Memory B cell (primary cell): Measurements from ENCODE around the gene KDM5B.
A peak's percentile ranks its signal among the peaks of the same experiment; 100 is the strongest.
"Not testable (repeated sequence)": the region's sequence is repeated elsewhere in the genome, so short reads cannot be mapped to it uniquely, and the experiment has no call there.

Experiments
- ATAC-seq: fragments of 150-1000 bp; cut with Tn5 transposase; 2 replicates; pipeline ENCODE4 v1.10.0; 2021; ENCODE audit warnings: low read depth, mild to moderate bottlenecking, moderate library complexity
- DNase-seq, 2 donors: peaks; one replicate each; pipeline ENCODE4 v3.0.0; 2022; ENCODE audit warnings: low spot score in 2 of 2
- H3K27ac Mint-ChIP-seq: one replicate; pipeline ENCODE4 v1.8.0; 2022; ENCODE audit warnings: mild to moderate bottlenecking, moderate library complexity, mixed read lengths
- H3K27me3 Mint-ChIP-seq: one replicate; pipeline ENCODE4 v1.8.0; 2022; ENCODE audit warnings: mixed read lengths
- H3K36me3 Mint-ChIP-seq: one replicate; pipeline ENCODE4 v1.8.0; 2022; ENCODE audit warnings: mild to moderate bottlenecking, mixed read lengths
- H3K4me1 Mint-ChIP-seq: one replicate; pipeline ENCODE4 v1.8.0; 2022; ENCODE audit warnings: mixed read lengths
- H3K4me3 Mint-ChIP-seq: one replicate; pipeline ENCODE4 v1.8.0; 2022; ENCODE audit warnings: mild to moderate bottlenecking, moderate library complexity, mixed read lengths
- H3K9me3 Mint-ChIP-seq: one replicate; pipeline ENCODE4 v1.8.0; 2022; ENCODE audit warnings: mixed read lengths

The KDM5B gene

GRCh38 chr1:202806845-202807450, 1.3 kb downstream of the KDM5B start:
- Mint-ChIP-seq H3K27me3 (peaks cover 4% of the 10 kb centered on the region), H3K4me1 (peaks cover 31% of the 10 kb centered on the region), H3K27ac (peak overlapping the region; percentile 73), H3K9me3 (no peaks in the 10 kb centered on the region), H3K4me3 (peak overlapping the region; percentile 87), H3K36me3 (no peaks in the 10 kb centered on the region)
- ATAC-seq (no peak), DNase-seq (peak in 1 of 2 donors; percentile 24)

- peak overlapping the region; percentile 73 for H3K27ac Mint-ChIP-seq
- H3K4me1 Mint-ChIP-seq, result peaks cover 26% of the 10 kb centered on the region
- ATAC-seq (no peak), DNase-seq (no peak)
- H3K36me3 Mint-ChIP-seq, result no peaks in the 10 kb centered on the region
- peak overlapping the region; percentile 87 for H3K4me3 Mint-ChIP-seq
- no peaks in the 10 kb centered on the region for H3K9me3 Mint-ChIP-seq
- H3K27me3 Mint-ChIP-seq, result no peaks in the 10 kb centered on the region
Measured at GRCh38 chr1:202805886-202806844, 2.1 kb downstream of the KDM5B start.

GRCh38 chr1:202804126-202804525, 4.1 kb downstream of the KDM5B start:
- Mint-ChIP-seq H3K4me1 (peaks cover 24% of the 10 kb centered on the region), H3K4me3 (no peak overlapping the region), H3K36me3 (no peaks in the 10 kb centered on the region), H3K9me3 (no peaks in the 10 kb centered on the region), H3K27me3 (no peaks in the 10 kb centered on the region), H3K27ac (no peak overlapping the region)
- DNase-seq (no peak), ATAC-seq (no peak)

- no peak overlapping the region for H3K4me3 Mint-ChIP-seq
- DNase-seq (no peak), ATAC-seq (no peak)
- H3K27me3 Mint-ChIP-seq, result no peaks in the 10 kb centered on the region
- no peaks in the 10 kb centered on the region for H3K36me3 Mint-ChIP-seq
- H3K4me1 Mint-ChIP-seq, result peaks cover 19% of the 10 kb centered on the region
- H3K27ac Mint-ChIP-seq, result no peak overlapping the region
- no peaks in the 10 kb centered on the region for H3K9me3 Mint-ChIP-seq
Measured at GRCh38 chr1:202802998-202803932, 5.0 kb downstream of the KDM5B start.

GRCh38 chr1:202802034-202802433, 6.2 kb downstream of the KDM5B start:
- Mint-ChIP-seq H3K27me3 (no peaks in the 10 kb centered on the region), H3K36me3 (no peaks in the 10 kb centered on the region), H3K4me3 (no peak overlapping the region), H3K9me3 (no peaks in the 10 kb centered on the region), H3K4me1 (peaks cover 21% of the 10 kb centered on the region), H3K27ac (no peak overlapping the region)
- ATAC-seq (no peak), DNase-seq (no peak)

GRCh38 chr1:202801175-202801574, 7.0 kb downstream of the KDM5B start:
- H3K27me3 Mint-ChIP-seq, result no peaks in the 10 kb centered on the region
- no peak overlapping the region for H3K27ac Mint-ChIP-seq
- ATAC-seq (no peak), DNase-seq (no peak)
- H3K9me3 Mint-ChIP-seq, result no peaks in the 10 kb centered on the region
- no peak overlapping the region for H3K4me3 Mint-ChIP-seq
- peaks cover 23% of the 10 kb centered on the region for H3K4me1 Mint-ChIP-seq
- peaks cover under 1% of the 10 kb centered on the region for H3K36me3 Mint-ChIP-seq

GRCh38 chr1:202800742-202801141, 7.5 kb downstream of the KDM5B start:
- Mint-ChIP-seq H3K27ac (no peak overlapping the region), H3K4me3 (no peak overlapping the region), H3K36me3 (peaks cover 2% of the 10 kb centered on the region), H3K9me3 (no peaks in the 10 kb centered on the region), H3K4me1 (peaks cover 22% of the 10 kb centered on the region), H3K27me3 (no peaks in the 10 kb centered on the region)
- ATAC-seq (no peak), DNase-seq (no peak)

- H3K27me3 Mint-ChIP-seq, result no peaks in the 10 kb centered on the region
- no peaks in the 10 kb centered on the region for H3K9me3 Mint-ChIP-seq
- H3K27ac Mint-ChIP-seq, result no peak overlapping the region
- no peak overlapping the region for H3K4me3 Mint-ChIP-seq
- peaks cover 30% of the 10 kb centered on the region for H3K4me1 Mint-ChIP-seq
- peaks cover 2% of the 10 kb centered on the region for H3K36me3 Mint-ChIP-seq
- no peak for ATAC-seq
- DNase-seq, result no peak
Measured at GRCh38 chr1:202798792-202799331, 9.4 kb downstream of the KDM5B start.

GRCh38 chr1:202798260-202798659, 10.0 kb downstream of the KDM5B start:
- DNase-seq, result no peak
- peaks cover 2% of the 10 kb centered on the region for H3K36me3 Mint-ChIP-seq
- H3K27me3 Mint-ChIP-seq, result no peaks in the 10 kb centered on the region
- H3K4me1 Mint-ChIP-seq, result peaks cover 30% of the 10 kb centered on the region
- peak overlapping the region; percentile 11 for H3K4me3 Mint-ChIP-seq
- peak; percentile 32 for ATAC-seq
- no peak overlapping the region for H3K27ac Mint-ChIP-seq
- H3K9me3 Mint-ChIP-seq, result no peaks in the 10 kb centered on the region

GRCh38 chr1:202796670-202797069, 11.6 kb downstream of the KDM5B start:
- Mint-ChIP-seq H3K36me3 (peaks cover 2% of the 10 kb centered on the region), H3K27me3 (no peaks in the 10 kb centered on the region), H3K4me3 (no peak overlapping the region), H3K27ac (no peak overlapping the region), H3K9me3 (no peaks in the 10 kb centered on the region), H3K4me1 (peaks cover 27% of the 10 kb centered on the region)
- ATAC-seq (no peak), DNase-seq (no peak)

- not testable (repeated sequence) for H3K9me3 Mint-ChIP-seq, H3K27me3 Mint-ChIP-seq, ATAC-seq, H3K36me3 Mint-ChIP-seq, DNase-seq, H3K27ac Mint-ChIP-seq, H3K4me3 Mint-ChIP-seq
- peaks cover 28% of the 10 kb centered on the region for H3K4me1 Mint-ChIP-seq
Measured at GRCh38 chr1:202794931-202795330, 13.3 kb downstream of the KDM5B start.

GRCh38 chr1:202794051-202794740, 14.0 kb downstream of the KDM5B start:
- Mint-ChIP-seq H3K9me3 (no peaks in the 10 kb centered on the region), H3K27me3 (no peaks in the 10 kb centered on the region), H3K4me1 (peaks cover 30% of the 10 kb centered on the region), H3K4me3 (no peak overlapping the region), H3K27ac (no peak overlapping the region), H3K36me3 (peaks cover 4% of the 10 kb centered on the region)
- ATAC-seq, result no peak
- DNase-seq, result no peak

- ATAC-seq (no peak), DNase-seq (no peak)
- peak overlapping the region; percentile 5 for H3K27ac Mint-ChIP-seq
- H3K27me3 Mint-ChIP-seq, result no peaks in the 10 kb centered on the region
- H3K4me1 Mint-ChIP-seq, result peaks cover 23% of the 10 kb centered on the region
- H3K9me3 Mint-ChIP-seq, result no peaks in the 10 kb centered on the region
- H3K36me3 Mint-ChIP-seq, result peaks cover 4% of the 10 kb centered on the region
- no peak overlapping the region for H3K4me3 Mint-ChIP-seq
Measured at GRCh38 chr1:202791077-202791747, 17.0 kb downstream of the KDM5B start.
